Ammon's horn (tissue), 1 donor: ENCODE measurements around the gene ARL8B.
A peak's percentile ranks its signal among the peaks of the same experiment; 100 is the strongest.
"Not testable (repeated sequence)": the region's sequence is repeated elsewhere in the genome, so short reads cannot be mapped to it uniquely, and the experiment has no call there.

ENCODE experiments used
- DNase-seq: peaks from one replicate; pipeline ENCODE4 v3.0.0-alpha.2; 2016; ENCODE audit warnings: low spot score

The ARL8B gene

GRCh38 chr3:5122030-5122740 is at the start of gene ARL8B:
ARL8B (plus strand) TSS chr3:5122292; CDS start chr3:5122466, 174 bp downstream.
- peak; percentile 90 for DNase-seq

GRCh38 chr3:5073374-5074085 is 48.6 kb upstream of the ARL8B start:
- DNase-seq: no peak

GRCh38 chr3:5078151-5078550 is 43.9 kb upstream of the ARL8B start:
- DNase-seq: no peak

- DNase-seq: no peak
Measured at GRCh38 chr3:5079761-5080160, 42.3 kb upstream of the ARL8B start.

GRCh38 chr3:5080779-5081550 is 41.1 kb upstream of the ARL8B start:
- no peak for DNase-seq

GRCh38 chr3:5081973-5082788 is 39.9 kb upstream of the ARL8B start:
- not testable (repeated sequence) for DNase-seq

- DNase-seq: no peak
Measured at GRCh38 chr3:5082789-5083115, 39.3 kb upstream of the ARL8B start.

- DNase-seq: no peak
Measured at GRCh38 chr3:5084224-5084623, 37.9 kb upstream of the ARL8B start.

GRCh38 chr3:5086708-5087107 is 35.4 kb upstream of the ARL8B start:
- DNase-seq: no peak

- DNase-seq: no peak
Measured at GRCh38 chr3:5087209-5087608, 34.9 kb upstream of the ARL8B start.

- DNase-seq: no peak
Measured at GRCh38 chr3:5090197-5090596, 31.9 kb upstream of the ARL8B start.

- DNase-seq: no peak
Measured at GRCh38 chr3:5092018-5092417, 30.1 kb upstream of the ARL8B start.

- DNase-seq: no peak
Measured at GRCh38 chr3:5093731-5094130, 28.4 kb upstream of the ARL8B start.

GRCh38 chr3:5095886-5096285 is 26.2 kb upstream of the ARL8B start:
- peak; percentile 48 for DNase-seq

GRCh38 chr3:5096336-5097008 is 25.6 kb upstream of the ARL8B start:
- no peak for DNase-seq

- DNase-seq: no peak
Measured at GRCh38 chr3:5098346-5098745, 23.7 kb upstream of the ARL8B start.

GRCh38 chr3:5102532-5102931 is 19.6 kb upstream of the ARL8B start:
- no peak for DNase-seq

- DNase-seq: no peak
Measured at GRCh38 chr3:5103743-5104142, 18.3 kb upstream of the ARL8B start.

GRCh38 chr3:5105050-5105449 is 17.0 kb upstream of the ARL8B start:
- DNase-seq: no peak

GRCh38 chr3:5106371-5106770 is 15.7 kb upstream of the ARL8B start:
- DNase-seq: not testable (repeated sequence)

GRCh38 chr3:5106933-5107334 is 15.2 kb upstream of the ARL8B start:
- not testable (repeated sequence) for DNase-seq

GRCh38 chr3:5110337-5110736 is 11.8 kb upstream of the ARL8B start:
- DNase-seq: no peak
